SK-N-SH treated with all-trans-retinoic acid at 6 μM for 48 hours (cell line): ENCODE measurements around the gene CCDC6.
"Not testable (repeated sequence)": the region's sequence is repeated elsewhere in the genome, so short reads cannot be mapped to it uniquely, and the experiment has no call there.

Experiments used
- ATAC-seq: fragments of 200-7000 bp; cut with Tn5 transposase; 3 replicates; pipeline ENCODE4 v1.9.1; 2020; ENCODE audit warnings: mild to moderate bottlenecking, moderate library complexity
- BACH2 ChIP-seq: fragments of 250-450 bp; sonication (Bioruptor Pico); IDR thresholded peaks from 2 replicates; pipeline ENCODE4 v1.9.0; 2021; ENCODE audit warnings: mild to moderate bottlenecking, borderline replicate concordance
- CREB5 ChIP-seq: fragments of 250-450 bp; sonication (Bioruptor Pico); IDR thresholded peaks from 2 replicates; pipeline ENCODE4 v1.5.1; 2020; ENCODE audit warnings: low read depth, mild to moderate bottlenecking, moderate library complexity
- CSDC2 ChIP-seq: fragments of 250-450 bp; sonication (Bioruptor Pico); IDR thresholded peaks from 2 replicates; pipeline ENCODE4 v1.5.0; 2020; ENCODE audit warnings: mild to moderate bottlenecking, moderate library complexity
- CSRNP3 ChIP-seq: fragments of 250-450 bp; sonication (Bioruptor Pico); IDR thresholded peaks from 2 replicates; pipeline ENCODE4 v1.5.1; 2021; ENCODE audit warnings: mild to moderate bottlenecking, moderate library complexity
- ESRRG ChIP-seq: fragments of 250-450 bp; sonication (Bioruptor Pico); IDR thresholded peaks from 2 replicates; pipeline ENCODE4 v1.6.1; 2021; ENCODE audit warnings: mild to moderate bottlenecking
- PATZ1 ChIP-seq: fragments of 250-450 bp; sonication (Bioruptor Pico); IDR thresholded peaks from 2 replicates; pipeline ENCODE4 v1.8.0; 2020; ENCODE audit warnings: mild to moderate bottlenecking, moderate library complexity, borderline replicate concordance
- PPARA ChIP-seq: fragments of 250-450 bp; sonication (Bioruptor Pico); IDR thresholded peaks from 2 replicates; pipeline ENCODE4 v1.5.0; 2020; ENCODE audit warnings: mild to moderate bottlenecking, borderline replicate concordance
- RARB ChIP-seq: fragments of 250-450 bp; sonication (Bioruptor Pico); IDR thresholded peaks from 2 replicates; pipeline ENCODE4 v1.8.0; 2021; ENCODE audit warnings: mild to moderate bottlenecking, moderate library complexity
- SNAI2 ChIP-seq: fragments of 250-450 bp; sonication (Bioruptor Pico); IDR thresholded peaks from 2 replicates; pipeline ENCODE4 v1.5.0; 2020; ENCODE audit warnings: mild to moderate bottlenecking, moderate library complexity
- TCF4 ChIP-seq: fragments of 250-450 bp; sonication (Bioruptor Pico); IDR thresholded peaks from 2 replicates; pipeline ENCODE4 v1.8.0; 2021; ENCODE audit warnings: mild to moderate bottlenecking, moderate library complexity, borderline replicate concordance
- TOX ChIP-seq: fragments of 250-450 bp; sonication (Bioruptor Pico); IDR thresholded peaks from 2 replicates; pipeline ENCODE4 v1.8.0; 2021; ENCODE audit warnings: mild to moderate bottlenecking, moderate library complexity, borderline replicate concordance
- TSHZ2 ChIP-seq: fragments of 250-450 bp; sonication (Bioruptor Pico); IDR thresholded peaks from 2 replicates; pipeline ENCODE4 v1.5.0; 2020; ENCODE audit warnings: mild to moderate bottlenecking, moderate library complexity
- ZFP3 ChIP-seq: fragments of 250-450 bp; sonication (Bioruptor Pico); IDR thresholded peaks from 2 replicates; pipeline ENCODE4 v1.5.0; 2020; ENCODE audit warnings: mild to moderate bottlenecking, moderate library complexity
- ZFP30 ChIP-seq: fragments of 450-650 bp; formaldehyde crosslinking; IDR thresholded peaks from 2 replicates; pipeline ENCODE4 v1.5.0; 2022; ENCODE audit warnings: mild to moderate bottlenecking, moderate library complexity
- ZNF565 ChIP-seq: fragments of 450-650 bp; formaldehyde crosslinking; conservative IDR thresholded peaks from 2 replicates; pipeline ENCODE4 v1.5.0; 2020; ENCODE audit warnings: low read depth, mild to moderate bottlenecking, moderate library complexity
- ZNF70 ChIP-seq: fragments of 450-650 bp; formaldehyde crosslinking; IDR thresholded peaks from 2 replicates; pipeline ENCODE4 v1.5.0; 2020; ENCODE audit warnings: mild to moderate bottlenecking, moderate library complexity
- ZNF8 ChIP-seq: fragments of 450-650 bp; formaldehyde crosslinking; IDR thresholded peaks from 2 replicates; pipeline ENCODE4 v1.5.0; 2020; ENCODE audit warnings: mild to moderate bottlenecking, moderate library complexity

CCDC6 gene

GRCh38 chr10:59793919-59794318 lies 112.4 kb downstream of the CCDC6 start:
- peak; percentile 71 for ATAC-seq
- no peak for TF ChIP-seq ZFP30 (CRISPR knock-in tag)
- TF ChIP-seq CSRNP3 = no peak
- TF ChIP-seq ZNF565 (CRISPR knock-in tag) = no peak
- TF ChIP-seq ZNF70 = no peak
- no peak for TF ChIP-seq BACH2 (CRISPR knock-in tag)
- TF ChIP-seq PPARA (CRISPR knock-in tag) = no peak

- no peak for TF ChIP-seq BACH2 (CRISPR knock-in tag)
- TF ChIP-seq PATZ1 (CRISPR knock-in tag) = no peak
- TF ChIP-seq ESRRG (CRISPR knock-in tag) = no peak
- TF ChIP-seq ZFP3 (CRISPR knock-in tag) = no peak
- TF ChIP-seq TOX (CRISPR knock-in tag) = no peak
- TF ChIP-seq ZNF565 (CRISPR knock-in tag) = no peak
- TF ChIP-seq TSHZ2 (CRISPR knock-in tag) = no peak
- no peak for TF ChIP-seq ZNF8
- TF ChIP-seq TCF4 (CRISPR knock-in tag) = no peak
- no peak for TF ChIP-seq CREB5 (CRISPR knock-in tag)
- TF ChIP-seq SNAI2 (CRISPR knock-in tag) = no peak
- no peak for TF ChIP-seq RARB (CRISPR knock-in tag)
- no peak for TF ChIP-seq CSDC2 (CRISPR knock-in tag)
- no peak for TF ChIP-seq CSRNP3
- TF ChIP-seq, all 23 proteins: peak for 0
- ATAC-seq = no peak
Measured at GRCh38 chr10:59792812-59793211, 113.5 kb downstream of the CCDC6 start.

- no peak for ATAC-seq
- TF ChIP-seq PPARA (CRISPR knock-in tag) (no peak), SNAI2 (CRISPR knock-in tag) (no peak), TOX (CRISPR knock-in tag) (no peak)
Measured at GRCh38 chr10:59791601-59792000, 114.8 kb downstream of the CCDC6 start.

- not testable (repeated sequence) for ATAC-seq
Measured at GRCh38 chr10:59790080-59790479, 116.3 kb downstream of the CCDC6 start.

- not testable (repeated sequence) for ATAC-seq
Measured at GRCh38 chr10:59788914-59789313, 117.4 kb downstream of the CCDC6 start.

GRCh38 chr10:59787032-59787431 lies 119.3 kb downstream of the CCDC6 start:
- not testable (repeated sequence) for ATAC-seq

- not testable (repeated sequence) for ATAC-seq
Measured at GRCh38 chr10:59785476-59785875, 120.9 kb downstream of the CCDC6 start.
